Measurements from ENCODE around the gene COL9A1.

The COL9A1 gene

GRCh38 chr6:70270287-70271005 is 32.4 kb downstream of the COL9A1 start:
- Histone ChIP-seq H3K4me3 (ENCODE audit: insufficient read depth, low read length, poor library complexity, severe bottlenecking) (no peak overlapping the region), H3K79me2 (ENCODE audit: insufficient read depth, low read length) (no peaks in the 10 kb centered on the region), H3K27me3 (ENCODE audit: low read length) (no peaks in the 10 kb centered on the region), H4K20me1 (ENCODE audit: low read depth, low read length) (no peaks in the 10 kb centered on the region), H2AFZ (ENCODE audit: low read depth, low read length, severe bottlenecking) (no peak overlapping the region), H3F3A (ENCODE audit: insufficient read depth) (no peaks in the 10 kb centered on the region), H3K9me3 (ENCODE audit: insufficient read depth, low read length) (no peaks in the 10 kb centered on the region), H3K9me2 (replicated peaks; ENCODE audit: insufficient read depth, low read length) (no peaks in the 10 kb centered on the region), H3K9ac (ENCODE audit: low read length) (no peak overlapping the region), H3K27ac (ENCODE audit: low read depth, low read length) (no peak overlapping the region), H3K4me2 (ENCODE audit: low read depth, low read length, poor library complexity, severe bottlenecking) (no peak overlapping the region), H3K36me3 (ENCODE audit: low read length) (no peaks in the 10 kb centered on the region)
- TF ChIP-seq CTCF (IDR thresholded peaks at IDR 0.05; ENCODE audit: insufficient read depth, low read length, poor library complexity, severe bottlenecking), result no peak

GRCh38 chr6:70266142-70266541 is 36.7 kb downstream of the COL9A1 start:
- TF ChIP-seq EZH2phosphoT487 (conservative IDR thresholded peaks at IDR 0.05; ENCODE audit: low read length), result no peak
- TF ChIP-seq CTCF (IDR thresholded peaks at IDR 0.05; ENCODE audit: insufficient read depth, low read length, poor library complexity, severe bottlenecking), result no peak
- H4K20me1 ChIP-seq (ENCODE audit: low read depth, low read length), result no peaks in the 10 kb centered on the region
- no peak overlapping the region for H3K4me3 ChIP-seq (ENCODE audit: insufficient read depth, low read length, poor library complexity, severe bottlenecking)
- H3F3A ChIP-seq (ENCODE audit: insufficient read depth), result no peaks in the 10 kb centered on the region
- H3K9ac ChIP-seq (ENCODE audit: low read length), result no peak overlapping the region
- H3K9me3 ChIP-seq (ENCODE audit: insufficient read depth, low read length), result no peaks in the 10 kb centered on the region
- no peaks in the 10 kb centered on the region for H3K36me3 ChIP-seq (ENCODE audit: low read length)
- no peak overlapping the region for H2AFZ ChIP-seq (ENCODE audit: low read depth, low read length, severe bottlenecking)
- H3K4me2 ChIP-seq (ENCODE audit: low read depth, low read length, poor library complexity, severe bottlenecking), result no peak overlapping the region
- H3K27me3 ChIP-seq (ENCODE audit: low read length), result no peaks in the 10 kb centered on the region
- no peaks in the 10 kb centered on the region for H3K9me2 ChIP-seq (replicated peaks; ENCODE audit: insufficient read depth, low read length)
- no peak overlapping the region for H3K27ac ChIP-seq (ENCODE audit: low read depth, low read length)
- no peaks in the 10 kb centered on the region for H3K79me2 ChIP-seq (ENCODE audit: insufficient read depth, low read length)

GRCh38 chr6:70264306-70264705 is 38.6 kb downstream of the COL9A1 start:
- no peaks in the 10 kb centered on the region for H3K36me3 ChIP-seq (ENCODE audit: low read length)
- no peaks in the 10 kb centered on the region for H3K79me2 ChIP-seq (ENCODE audit: insufficient read depth, low read length)

More at GRCh38 chr6:70264306-70264705, 38.6 kb downstream of the COL9A1 start:
- Histone ChIP-seq H2AFZ (ENCODE audit: low read depth, low read length, severe bottlenecking) (no peak overlapping the region), H3K9me2 (replicated peaks; ENCODE audit: insufficient read depth, low read length) (no peaks in the 10 kb centered on the region), H4K20me1 (ENCODE audit: low read depth, low read length) (no peaks in the 10 kb centered on the region), H3K4me3 (ENCODE audit: insufficient read depth, low read length, poor library complexity, severe bottlenecking) (no peak overlapping the region), H3K4me2 (ENCODE audit: low read depth, low read length, poor library complexity, severe bottlenecking) (no peak overlapping the region), H3K9me3 (ENCODE audit: insufficient read depth, low read length) (no peaks in the 10 kb centered on the region), H3K27ac (ENCODE audit: low read depth, low read length) (no peak overlapping the region), H3F3A (ENCODE audit: insufficient read depth) (no peaks in the 10 kb centered on the region), H3K27me3 (ENCODE audit: low read length) (no peaks in the 10 kb centered on the region), H3K9ac (ENCODE audit: low read length) (no peak overlapping the region)
- TF ChIP-seq EZH2phosphoT487 (conservative IDR thresholded peaks at IDR 0.05; ENCODE audit: low read length), result no peak
- no peak for TF ChIP-seq CTCF (IDR thresholded peaks at IDR 0.05; ENCODE audit: insufficient read depth, low read length, poor library complexity, severe bottlenecking)
